Right hindlimb (tissue), 1 donor: ENCODE data around the gene ADGRB3.

Experiments
- DNase-seq: peaks from one replicate; pipeline ENCODE4 v3.0.0-alpha.2; 2018

Gene ADGRB3

GRCh38 chr6:68634726-68635411, at the start of gene ADGRB3:
TSS of gene ADGRB3 (plus strand) at chr6:68635282. CDS start at chr6:68638676, 3,394 bp downstream.
- DNase-seq, result peak; percentile 93

GRCh38 chr6:68593558-68593957, 41.5 kb upstream of the ADGRB3 start:
- DNase-seq, result no peak

GRCh38 chr6:68597642-68598041, 37.4 kb upstream of the ADGRB3 start:
- no peak for DNase-seq

- DNase-seq, result no peak
These were observed 19.1 kb upstream of the ADGRB3 start for GRCh38 chr6:68615938-68616337.

- no peak for DNase-seq
These were observed 9.1 kb upstream of the ADGRB3 start for GRCh38 chr6:68625998-68626397.

GRCh38 chr6:68628161-68628560, 6.9 kb upstream of the ADGRB3 start:
- DNase-seq, result no peak

- no peak for DNase-seq
These were observed 2.3 kb upstream of the ADGRB3 start for GRCh38 chr6:68632734-68633133.

GRCh38 chr6:68633281-68633971, 1.7 kb upstream of the ADGRB3 start:
- DNase-seq, result no peak

GRCh38 chr6:68633972-68634725, 933 bp upstream of the ADGRB3 start:
- no peak for DNase-seq

- no peak for DNase-seq
These were observed 277 bp downstream of the ADGRB3 start for GRCh38 chr6:68635412-68635705.

- peak; percentile 61 for DNase-seq
These were observed 828 bp downstream of the ADGRB3 start for GRCh38 chr6:68635706-68636513.

GRCh38 chr6:68636666-68637065, 1.6 kb downstream of the ADGRB3 start:
- DNase-seq, result no peak

- no peak for DNase-seq
These were observed 2.0 kb downstream of the ADGRB3 start for GRCh38 chr6:68637071-68637470.

- DNase-seq, result no peak
These were observed 2.7 kb downstream of the ADGRB3 start for GRCh38 chr6:68637782-68638181.

GRCh38 chr6:68638230-68638900, 3.3 kb downstream of the ADGRB3 start:
- DNase-seq, result no peak

GRCh38 chr6:68639211-68639610, 4.1 kb downstream of the ADGRB3 start:
- DNase-seq, result no peak

- no peak for DNase-seq
These were observed 4.9 kb downstream of the ADGRB3 start for GRCh38 chr6:68639826-68640490.

- DNase-seq, result no peak
These were observed 5.4 kb downstream of the ADGRB3 start for GRCh38 chr6:68640491-68640835.

GRCh38 chr6:68641172-68641571, 6.1 kb downstream of the ADGRB3 start:
- no peak for DNase-seq

- DNase-seq, result no peak
These were observed 7.0 kb downstream of the ADGRB3 start for GRCh38 chr6:68642081-68642480.

- no peak for DNase-seq
These were observed 7.9 kb downstream of the ADGRB3 start for GRCh38 chr6:68642977-68643376.

GRCh38 chr6:68649669-68650068, 14.6 kb downstream of the ADGRB3 start:
- no peak for DNase-seq
